ENCODE data around the gene MOXD1. TPM values are rescaled to one million over a fixed set of nuclear protein-coding genes. Genes with fewer than 3 reads are reported as not detected.

MOXD1 gene
- total and polyA plus RNA-seq, 8 donors = 40.3 to 106 (median 57.1) TPM

DNA sequence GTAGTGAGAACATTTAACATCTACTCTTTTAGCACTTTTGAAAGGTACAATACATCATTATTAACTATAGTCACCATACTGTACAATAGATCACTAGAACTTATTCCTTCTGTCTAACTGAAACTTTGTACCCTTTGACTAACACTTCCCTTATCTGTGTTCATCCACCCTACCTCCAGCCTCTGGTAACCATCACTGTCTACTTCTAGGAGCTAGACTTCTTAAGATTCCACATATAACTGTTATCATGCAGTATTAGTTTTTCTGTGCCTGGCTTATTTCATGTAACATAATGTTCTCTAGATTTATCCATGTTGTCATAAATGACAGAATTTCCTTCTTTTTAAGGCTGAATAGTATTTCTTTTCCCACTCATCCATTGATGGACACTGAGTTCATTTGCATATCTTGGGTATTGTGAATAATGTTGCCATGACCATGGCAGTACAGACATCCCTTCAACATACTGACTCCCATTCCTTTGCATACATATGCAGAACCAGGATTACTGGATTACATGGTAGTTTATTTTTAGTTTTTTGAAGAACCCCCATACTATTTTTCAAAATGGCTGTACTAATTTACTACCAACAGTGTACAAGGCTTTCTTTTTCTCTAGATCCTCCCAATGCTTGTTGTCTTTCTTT lies 135.7 kb downstream of the MOXD1 start:
- no peak for TF ChIP-seq CTCF (IDR thresholded peaks at IDR 0.05)
- intact Hi-C loops (cut with DNase I) = no loop called here
- Histone ChIP-seq H3K27ac (no peak overlapping the region), H3K9me3 (no peaks in the 10 kb centered on the region), H3K36me3 (no peaks in the 10 kb centered on the region), H3K4me3 (no peak overlapping the region), H3K27me3 (no peaks in the 10 kb centered on the region), H3K4me1 (no peaks in the 10 kb centered on the region)
- ATAC-seq (no peak), DNase-seq (no peak)

GRCh38 chr6:132264021-132264500 lies 137.2 kb downstream of the MOXD1 start:
- intact Hi-C loops (cut with DNase I) = no loop called here
- Histone ChIP-seq H3K9me3 (no peaks in the 10 kb centered on the region), H3K27me3 (no peaks in the 10 kb centered on the region), H3K27ac (no peak overlapping the region), H3K4me3 (no peak overlapping the region), H3K36me3 (no peaks in the 10 kb centered on the region), H3K4me1 (no peaks in the 10 kb centered on the region)
- ATAC-seq (no peak), DNase-seq (no peak)
- TF ChIP-seq CTCF (IDR thresholded peaks at IDR 0.05) = no peak

DNA sequence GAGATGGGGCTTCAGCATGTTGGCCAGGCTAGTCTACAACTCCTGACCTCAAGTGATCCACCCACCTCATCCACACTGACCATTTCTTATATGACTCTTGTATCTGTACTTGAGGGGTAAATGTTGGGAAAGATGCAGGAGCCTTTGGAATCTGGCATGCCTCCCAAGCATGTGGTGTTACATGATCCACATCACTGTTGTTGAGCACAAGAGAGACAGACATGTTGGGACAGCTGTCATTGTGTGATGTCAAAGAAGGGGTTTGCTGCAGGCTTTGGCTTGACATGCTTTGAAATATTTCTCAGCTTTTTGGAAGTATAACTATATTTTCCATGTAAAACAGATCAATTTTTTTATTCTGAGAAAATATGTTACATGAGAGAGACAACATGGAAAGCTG lies 139.9 kb downstream of the MOXD1 start:
- Histone ChIP-seq H3K4me1 (no peaks in the 10 kb centered on the region), H3K27me3 (no peaks in the 10 kb centered on the region), H3K36me3 (no peaks in the 10 kb centered on the region), H3K9me3 (no peaks in the 10 kb centered on the region), H3K4me3 (no peak overlapping the region), H3K27ac (no peak overlapping the region)
- TF ChIP-seq CTCF (IDR thresholded peaks at IDR 0.05) = no peak
- ATAC-seq (no peak), DNase-seq (no peak)
- intact Hi-C loops (cut with DNase I) = no loop called here

DNA sequence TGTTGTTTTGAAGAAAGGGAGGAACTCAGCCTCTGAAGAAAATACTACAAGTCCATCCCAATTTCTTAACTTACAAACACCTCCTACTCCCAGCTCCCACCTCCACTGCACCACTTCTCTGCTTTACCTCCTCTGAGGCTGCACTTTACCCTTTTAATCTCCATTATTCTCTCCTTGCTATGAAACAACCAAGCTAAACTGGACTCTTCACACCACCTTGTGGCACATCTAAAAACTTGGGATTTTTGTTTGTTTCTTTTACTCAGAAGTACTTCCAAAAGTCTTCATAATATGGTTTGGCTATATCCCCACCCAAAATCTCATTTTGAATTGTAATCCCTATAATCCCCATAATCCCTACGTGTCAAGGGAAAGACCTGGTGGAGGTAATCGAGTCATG lies 142.2 kb downstream of the MOXD1 start:
- H3K9me3 ChIP-seq = no peaks in the 10 kb centered on the region
- intact Hi-C loops (cut with DNase I) = no loop called here
- no peaks in the 10 kb centered on the region for H3K36me3 ChIP-seq
- no peak overlapping the region for H3K27ac ChIP-seq
- TF ChIP-seq CTCF (IDR thresholded peaks at IDR 0.05) = no peak
- H3K27me3 ChIP-seq = no peaks in the 10 kb centered on the region
- DNase-seq = no peak
- H3K4me3 ChIP-seq = no peak overlapping the region
- no peak for ATAC-seq
- H3K4me1 ChIP-seq = no peaks in the 10 kb centered on the region

DNA sequence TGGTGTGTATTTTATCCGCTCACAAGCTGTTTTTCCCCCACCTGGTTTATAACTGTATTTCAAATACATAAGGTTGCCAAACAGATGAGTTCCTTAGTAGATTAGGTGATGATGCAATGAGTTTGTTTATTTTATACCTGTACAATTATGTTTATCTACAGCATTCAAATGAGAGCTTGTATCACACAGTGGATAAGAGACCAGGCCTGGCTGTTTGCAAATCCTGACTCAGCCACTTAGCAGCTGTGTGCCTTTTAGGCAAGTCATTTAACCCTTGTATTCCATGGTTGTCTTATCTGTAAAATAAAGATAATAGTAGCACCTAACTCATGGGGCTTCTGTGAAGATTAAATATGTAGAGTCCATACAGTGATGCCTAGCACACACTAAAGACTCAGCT lies 143.7 kb downstream of the MOXD1 start:
- Histone ChIP-seq H3K4me3 (no peak overlapping the region), H3K4me1 (no peaks in the 10 kb centered on the region), H3K9me3 (no peaks in the 10 kb centered on the region), H3K36me3 (no peaks in the 10 kb centered on the region), H3K27ac (no peak overlapping the region), H3K27me3 (no peaks in the 10 kb centered on the region)
- no peak for TF ChIP-seq CTCF (IDR thresholded peaks at IDR 0.05)
- ATAC-seq = peak; percentile 86
- intact Hi-C loops (cut with DNase I) = no loop called here
- no peak for DNase-seq
